K562 (cell line): ENCODE data around the gene LEPROT. TPM values are rescaled to one million over a fixed set of nuclear protein-coding genes. Genes with fewer than 3 reads are reported as not detected.

Source experiments
- CBFA2T2 ChIP-seq: fragments of 450-650 bp; conservative IDR thresholded peaks from 2 replicates; pipeline ENCODE4 v1.6.1; 2017; ENCODE audit warnings: mild to moderate bottlenecking
- CCAR2 ChIP-seq: fragments of 200-400 bp; formaldehyde crosslinking; IDR thresholded peaks from 2 replicates; pipeline ENCODE4 v1.6.1; 2017; ENCODE audit warnings: mild to moderate bottlenecking, low read depth, low read length
- E2F6 ChIP-seq, 2 experiments: IDR thresholded peaks; 2 replicates each; pipeline ENCODE4 v1.6.1; 2011; ENCODE audit warnings: borderline replicate concordance in 1 of 2, control low read depth in 1 of 2, low read depth in 1 of 2, low read length in 1 of 2, mild to moderate bottlenecking in 1 of 2, mixed read lengths in 1 of 2, moderate library complexity in 1 of 2; ENCODE audit not compliant: insufficient read depth in 1 of 2, insufficient read length in 1 of 2, poor library complexity in 1 of 2, severe bottlenecking in 1 of 2; ENCODE audit errors: extremely low read depth in 1 of 2
- EHMT2 ChIP-seq: fragments of 450-650 bp; IDR thresholded peaks from 2 replicates; pipeline ENCODE4 v1.6.1; 2018; ENCODE audit warnings: antibody characterized with exemption
- ELF4 ChIP-seq: fragments of 450-650 bp; formaldehyde crosslinking; IDR thresholded peaks from 2 replicates; pipeline ENCODE4 v1.4.0; 2022; ENCODE audit warnings: missing genetic modification characterization
- KAT7 ChIP-seq: sonication (generic); formaldehyde crosslinking; IDR thresholded peaks from 2 replicates; pipeline ENCODE4 v1.8.0; 2022; ENCODE audit warnings: missing genetic modification reagents, mild to moderate bottlenecking, borderline replicate concordance
- L3MBTL2 ChIP-seq: fragments of 450-650 bp; IDR thresholded peaks from 2 replicates; pipeline ENCODE4 v1.6.1; 2016; ENCODE audit warnings: mild to moderate bottlenecking, moderate library complexity
- NR2F6 ChIP-seq: fragments of 450-650 bp; formaldehyde crosslinking; IDR thresholded peaks from 2 replicates; pipeline ENCODE4 v1.4.0; 2020; ENCODE audit warnings: mild to moderate bottlenecking
- OTX1 ChIP-seq: fragments of 450-650 bp; formaldehyde crosslinking; IDR thresholded peaks from 2 replicates; pipeline ENCODE4 v1.4.0; 2022; ENCODE audit warnings: mild to moderate bottlenecking
- PKNOX1 ChIP-seq: fragments of 450-650 bp; IDR thresholded peaks from 2 replicates; pipeline ENCODE4 v1.6.1; 2016
- POLR2B ChIP-seq: fragments of 450-650 bp; IDR thresholded peaks from 2 replicates; pipeline ENCODE4 v1.6.1; 2018; ENCODE audit warnings: low read depth; ENCODE audit not compliant: partially characterized antibody
- RAD51 ChIP-seq: fragments of 450-650 bp; IDR thresholded peaks from 2 replicates; pipeline ENCODE4 v1.7.1; 2016; ENCODE audit warnings: low read depth, mild to moderate bottlenecking, borderline replicate concordance
- RBM25 ChIP-seq: fragments of 200-400 bp; formaldehyde crosslinking; IDR thresholded peaks from 2 replicates; pipeline ENCODE4 v1.6.1; 2018; ENCODE audit warnings: low read length, low read depth, moderate library complexity; ENCODE audit not compliant: severe bottlenecking
- RBM39 ChIP-seq: fragments of 200-400 bp; formaldehyde crosslinking; optimal IDR thresholded peaks from 2 replicates; pipeline ENCODE3; 2018; ENCODE audit warnings: low read depth, low read length
- SMAD3 ChIP-seq: fragments of 450-650 bp; formaldehyde crosslinking; conservative IDR thresholded peaks from 2 replicates; pipeline ENCODE4 v1.4.0; 2020; ENCODE audit warnings: mild to moderate bottlenecking
- SNIP1 ChIP-seq: fragments of 450-650 bp; IDR thresholded peaks from 2 replicates; pipeline ENCODE4 v1.7.1; 2017; ENCODE audit warnings: low read depth, mild to moderate bottlenecking
- ZBTB2 ChIP-seq: fragments of 450-650 bp; IDR thresholded peaks from 2 replicates; pipeline ENCODE4 v1.6.1; 2016; ENCODE audit warnings: antibody characterized with exemption
- ZFP30 ChIP-seq: fragments of 250-450 bp; sonication (Bioruptor Pico); IDR thresholded peaks from 2 replicates; pipeline ENCODE4 v1.8.0; 2022; ENCODE audit warnings: moderate library complexity, mild to moderate bottlenecking, inconsistent platforms, borderline replicate concordance
- ZNF174 ChIP-seq: fragments of 250-450 bp; sonication (Bioruptor Pico); IDR thresholded peaks from 2 replicates; pipeline ENCODE4 v1.4.0; 2020; ENCODE audit warnings: mild to moderate bottlenecking
- ZNF583 ChIP-seq: fragments of 250-450 bp; sonication (Bioruptor Pico); IDR thresholded peaks from 2 replicates; pipeline ENCODE4 v1.4.0; 2020
- ZNF75A ChIP-seq: fragments of 450-650 bp; formaldehyde crosslinking; IDR thresholded peaks from 2 replicates; pipeline ENCODE4 v1.4.0; 2020; ENCODE audit warnings: mild to moderate bottlenecking
- polyA plus RNA-seq, 8 experiments: library from polyadenylated mRNA; depleted of rRNA in 4 of 8; stranded (reverse) in 5 of 8; unstranded in 3 of 8; fragments of >200 nt; fragmentation: Nextera tagmentation in 2 of 8; fragmentation: Illumina TruSeq in 1 of 8; extraction: Ambion mirVana in 2 of 8; extraction: Trizol in 1 of 8; gene quantifications; 2 replicates each; pipeline versions ENCODE4 v1.2.1 to v1.2.3, GENCODE V29; 2011 to 2014; ENCODE audit warnings: inconsistent platforms in 1 of 8, missing spikeins in 1 of 8
- total RNA-seq, 7 experiments: library from RNA; depleted of rRNA in 6 of 7; stranded (reverse); fragments of >200 nt in 6 of 7; fragmentation: Illumina TruSeq in 2 of 7; extraction: Trizol in 2 of 7; gene quantifications; 2 replicates each; pipeline versions ENCODE4 v1.2.1 to v1.2.3, GENCODE V29; 2011 to 2021; ENCODE audit warnings: low replicate concordance in 1 of 7
- TF ChIP-seq, protein P1 (sequence below), 2 experiments: fragments of 450-650 bp in 1 of 2; sonication (generic) in 1 of 2; formaldehyde crosslinking in 1 of 2; IDR thresholded peaks in 1 of 2; conservative IDR thresholded peaks in 1 of 2; 2 replicates each; pipeline versions ENCODE4 v1.6.1 to v1.8.1; 2016 to 2023; ENCODE audit warnings: mild to moderate bottlenecking in 2 of 2, moderate library complexity in 2 of 2, inconsistent platforms in 1 of 2, missing genetic modification reagents in 1 of 2
- TF ChIP-seq, protein P2 (sequence below): sonication (generic); formaldehyde crosslinking; IDR thresholded peaks from 2 replicates; pipeline ENCODE4 v1.9.0; 2022; ENCODE audit warnings: mild to moderate bottlenecking, missing genetic modification reagents

LEPROT gene
- total and polyA plus RNA-seq, 9 of the 15 experiments (the other 6 are each of a cell fraction or from before 2014, with no cell fraction given) = 28.1 to 97.5 (median 45.8) TPM

GRCh38 chr1:65422241-65423203, 2.1 kb downstream of the LEPROT start (continued):
- peak; percentile 35; the same call in 1 of the 2 replicates for TF ChIP-seq CBFA2T2
- TF ChIP-seq POLR2B = no peak
- TF ChIP-seq L3MBTL2 = peak; percentile 30
- no peak for TF ChIP-seq RBM39
- TF ChIP-seq ZFP30 (CRISPR knock-in tag) = no peak
- TF ChIP-seq NR2F6 (CRISPR knock-in tag) = no peak
- no peak for TF ChIP-seq RBM25
- TF ChIP-seq SMAD3 (CRISPR knock-in tag) = no peak
- TF ChIP-seq EHMT2 = peak; percentile 26; the same call in 1 of the 2 replicates
- TF ChIP-seq KAT7 (CRISPR knock-in tag) = no peak
- no peak for TF ChIP-seq E2F6 (IDR thresholded peaks at IDR 0.05; ENCODE audit: borderline replicate concordance in 1 of 2, extremely low read depth in 1 of 2, insufficient read depth in 1 of 2, insufficient read length in 1 of 2, low read depth in 1 of 2, low read length in 1 of 2, poor library complexity in 1 of 2, severe bottlenecking in 1 of 2)
- 0 out of 2 replicates have a peak, but pooled peaks have one; percentile 75 for TF ChIP-seq CCAR2
- no peak for TF ChIP-seq ZNF174
- TF ChIP-seq, protein P1, sequence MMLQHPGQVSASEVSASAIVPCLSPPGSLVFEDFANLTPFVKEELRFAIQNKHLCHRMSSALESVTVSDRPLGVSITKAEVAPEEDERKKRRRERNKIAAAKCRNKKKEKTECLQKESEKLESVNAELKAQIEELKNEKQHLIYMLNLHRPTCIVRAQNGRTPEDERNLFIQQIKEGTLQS (IDR thresholded peaks at IDR 0.05) = peak; percentile 31; the same call in 1 of the 2 replicates
- TF ChIP-seq, protein P1 (CRISPR knock-in tag; conservative IDR thresholded peaks at IDR 0.05) = no peak
- TF ChIP-seq, protein P2, sequence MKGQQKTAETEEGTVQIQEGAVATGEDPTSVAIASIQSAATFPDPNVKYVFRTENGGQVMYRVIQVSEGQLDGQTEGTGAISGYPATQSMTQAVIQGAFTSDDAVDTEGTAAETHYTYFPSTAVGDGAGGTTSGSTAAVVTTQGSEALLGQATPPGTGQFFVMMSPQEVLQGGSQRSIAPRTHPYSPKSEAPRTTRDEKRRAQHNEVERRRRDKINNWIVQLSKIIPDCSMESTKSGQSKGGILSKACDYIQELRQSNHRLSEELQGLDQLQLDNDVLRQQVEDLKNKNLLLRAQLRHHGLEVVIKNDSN (CRISPR knock-in tag) = peak; percentile 87
- no peak for TF ChIP-seq SNIP1
- TF ChIP-seq PKNOX1 = peak; percentile 80
- TF ChIP-seq ZBTB2 = no peak
- TF ChIP-seq RAD51 = peak; percentile 81
- TF ChIP-seq ZNF583 (CRISPR knock-in tag) = no peak
- TF ChIP-seq ZNF75A (CRISPR knock-in tag) = no peak
- TF ChIP-seq ELF4 (CRISPR knock-in tag) = no peak
- no peak for TF ChIP-seq OTX1 (CRISPR knock-in tag)
